ENCODE data around the gene VSTM5. TPM values are rescaled to one million over a fixed set of nuclear protein-coding genes. Genes with fewer than 3 reads are reported as not detected.

Gene VSTM5
- total RNA-seq, 1 experiment from 2014 or later: not detected

- peak in 2 of 3 experiments; percentile 46 to 47; a peak in 4 of 6 replicates for TF ChIP-seq CTCF (IDR thresholded peaks at IDR 0.05 in 2 of 3, conservative IDR thresholded peaks at IDR 0.05 in 1 of 3; ENCODE audit: borderline replicate concordance in 1 of 3, insufficient read depth in 1 of 3, low read depth in 2 of 3, low read length in 2 of 3)
- TF ChIP-seq ZNF274 (IDR thresholded peaks at IDR 0.05; ENCODE audit: low read depth, low read length): no peak
- TF ChIP-seq SP1 (IDR thresholded peaks at IDR 0.05; ENCODE audit: low read depth): peak; percentile 44
- TF ChIP-seq CEBPB (IDR thresholded peaks at IDR 0.05; ENCODE audit: low read depth): no peak
These were observed 66.1 kb downstream of the VSTM5 start, which contains the start of gene MED17 (continued) for GRCh38 chr11:93784145-93784934.

DNA sequence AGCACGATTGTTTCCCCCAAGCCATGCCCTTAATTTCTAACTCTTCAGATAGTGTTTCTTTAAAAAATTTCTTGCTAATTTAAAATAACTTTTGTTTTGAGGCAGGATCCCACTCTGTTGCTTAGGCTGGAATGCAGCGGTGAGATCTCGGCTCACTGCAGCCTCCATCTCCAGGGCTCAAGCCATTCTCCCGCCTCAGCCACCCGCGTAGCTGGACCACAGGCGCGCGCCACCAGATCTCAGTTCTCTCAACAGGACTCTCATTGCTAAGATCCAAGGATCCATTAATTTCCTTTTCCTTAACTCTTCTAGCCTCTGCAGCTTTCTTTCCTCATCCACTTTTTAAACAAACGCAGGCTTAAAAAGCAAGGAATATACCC, 66.7 kb downstream of the VSTM5 start:
- Histone ChIP-seq H2AFZ (ENCODE audit: low read depth, low read length, poor library complexity, severe bottlenecking) (peak overlapping the region; percentile 49), H3K9me3 (ENCODE audit: control insufficient read depth in 1 of 2, insufficient read depth in 1 of 2, low read depth in 1 of 2, low read length in 2 of 2) (no peaks in the 10 kb centered on the region), H3K4me3 (replicated peaks in 1 of 2; ENCODE audit: low read depth in 1 of 2, low read length in 2 of 2) (peak overlapping the region; percentile 75 to 93), H3K4me2 (ENCODE audit: low read length) (peak overlapping the region; percentile 77), H4K20me1 (ENCODE audit: insufficient read depth) (peaks cover 15% of the 10 kb centered on the region; the same call in 1 of the 2 replicates), H3K9ac (ENCODE audit: low read length) (peak overlapping the region; percentile 98), H3K27ac (ENCODE audit: low read depth, low read length) (peak overlapping the region; percentile 87), H3K4me1 (ENCODE audit: control insufficient read depth in 1 of 2, insufficient read depth in 2 of 2, low read length in 2 of 2) (peaks cover 9 to 12% of the 10 kb centered on the region in 2 experiments; a peak in 3 of 4 replicates), H3K79me2 (ENCODE audit: insufficient read depth, low read length) (peaks cover 47% of the 10 kb centered on the region), H3K27me3 (ENCODE audit: insufficient read depth, low read length) (no peaks in the 10 kb centered on the region), H3K9me2 (ENCODE audit: insufficient read depth) (no peaks in the 10 kb centered on the region), H3K36me3 (ENCODE audit: control insufficient read depth in 1 of 2, insufficient read depth in 2 of 2, low read length in 2 of 2) (peaks cover 3 to 8% of the 10 kb centered on the region in 2 experiments; a peak in 2 of 4 replicates)
- intact Hi-C loops (cut with micrococcal nuclease): loop anchor here (2.0 kb wide), 1 partner anchor 43 kb away; the partner anchor contains the start of genes C11orf54 and TAF1D
- DNase-seq (ENCODE audit: low read depth, low spot score) (no peak), ATAC-seq (peak; percentile 72)
- ChIA-PET CTCF (interaction anchor here (0.8 to 1.1 kb wide), 4 partner anchors 26 to 549 kb away, joined by 3 to 7 read pairs (median 4); partner anchors contain the start of genes C11orf54 and TAF1D), RAD21 (ENCODE audit: low non-redundant PET in 1 of 2, low total read pairs in 2 of 2, uncharacterized antibody in 2 of 2, unreplicated experiment in 2 of 2) (interaction anchor here in 1 of 2 experiments (0.9 kb wide), 1 partner anchor 42 kb away, joined by 4 read pairs; the partner anchor contains the start of genes C11orf54 and TAF1D), POLR2A (interaction anchor here (0.8 to 2.3 kb wide), 9 partner anchors 9 to 1186 kb away, joined by 3 to 39 read pairs (median 4); partner anchors contain the start of genes C11orf54 and TAF1D)
- TSS peak; percentile 83 for BruUV-seq (replicated peaks)
- TF ChIP-seq POLR2AphosphoS5 (IDR thresholded peaks at IDR 0.05; ENCODE audit: low read depth, low read length) (no peak), RAD21 (IDR thresholded peaks at IDR 0.05; ENCODE audit: low read depth) (no peak), CEBPB (IDR thresholded peaks at IDR 0.05; ENCODE audit: low read depth) (no peak), CBX3 (IDR thresholded peaks at IDR 0.05; ENCODE audit: low read depth) (no peak), REST (IDR thresholded peaks at IDR 0.05; ENCODE audit: low read depth) (no peak), ZNF274 (IDR thresholded peaks at IDR 0.05; ENCODE audit: low read depth, low read length) (no peak), MAX (IDR thresholded peaks at IDR 0.05) (no peak), EZH2 (IDR thresholded peaks at IDR 0.05) (no peak), SRF (IDR thresholded peaks at IDR 0.05; ENCODE audit: low read depth) (no peak), EGR1 (IDR thresholded peaks at IDR 0.05; ENCODE audit: low read depth) (no peak), ATF3 (IDR thresholded peaks at IDR 0.05) (no peak), ELF1 (IDR thresholded peaks at IDR 0.05; ENCODE audit: borderline replicate concordance, low read depth) (no peak)
- TF ChIP-seq, protein P1, sequence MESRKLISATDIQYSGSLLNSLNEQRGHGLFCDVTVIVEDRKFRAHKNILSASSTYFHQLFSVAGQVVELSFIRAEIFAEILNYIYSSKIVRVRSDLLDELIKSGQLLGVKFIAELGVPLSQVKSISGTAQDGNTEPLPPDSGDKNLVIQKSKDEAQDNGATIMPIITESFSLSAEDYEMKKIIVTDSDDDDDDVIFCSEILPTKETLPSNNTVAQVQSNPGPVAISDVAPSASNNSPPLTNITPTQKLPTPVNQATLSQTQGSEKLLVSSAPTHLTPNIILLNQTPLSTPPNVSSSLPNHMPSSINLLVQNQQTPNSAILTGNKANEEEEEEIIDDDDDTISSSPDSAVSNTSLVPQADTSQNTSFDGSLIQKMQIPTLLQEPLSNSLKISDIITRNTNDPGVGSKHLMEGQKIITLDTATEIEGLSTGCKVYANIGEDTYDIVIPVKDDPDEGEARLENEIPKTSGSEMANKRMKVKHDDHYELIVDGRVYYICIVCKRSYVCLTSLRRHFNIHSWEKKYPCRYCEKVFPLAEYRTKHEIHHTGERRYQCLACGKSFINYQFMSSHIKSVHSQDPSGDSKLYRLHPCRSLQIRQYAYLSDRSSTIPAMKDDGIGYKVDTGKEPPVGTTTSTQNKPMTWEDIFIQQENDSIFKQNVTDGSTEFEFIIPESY (IDR thresholded peaks at IDR 0.05; ENCODE audit: extremely low read depth, insufficient replicate concordance, low read length): no peak

Measured in HCT116 (cell line).